Measurements from ENCODE around the gene HBP1. TPM values are rescaled to one million over a fixed set of nuclear protein-coding genes. Genes with fewer than 3 reads are reported as not detected.
"Not testable (repeated sequence)": the region's sequence is repeated elsewhere in the genome, so short reads cannot be mapped to it uniquely, and the experiment has no call there.

The HBP1 gene
- polyA plus RNA-seq, 1 donor, result 59.5 TPM

DNA sequence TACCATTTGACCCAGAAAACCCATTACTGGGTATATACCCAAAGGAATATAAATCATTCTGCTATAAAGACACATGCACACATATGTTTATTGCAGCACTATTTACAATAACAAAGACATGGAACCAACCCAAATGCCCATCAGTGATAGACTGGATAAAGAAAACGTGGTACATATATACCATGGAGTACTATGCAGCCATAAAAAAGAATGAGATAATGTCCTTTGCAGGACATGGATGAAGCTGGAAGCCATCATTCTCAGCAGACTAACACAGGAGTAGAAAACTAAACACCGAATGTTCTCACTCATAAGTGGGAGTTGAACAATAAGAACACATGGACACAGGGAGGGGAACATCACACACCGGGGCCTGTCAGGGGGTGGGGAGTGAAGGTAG lies 13.1 kb upstream of the HBP1 start:
- not testable (repeated sequence) for DNase-seq (ENCODE audit: low read depth)

DNA sequence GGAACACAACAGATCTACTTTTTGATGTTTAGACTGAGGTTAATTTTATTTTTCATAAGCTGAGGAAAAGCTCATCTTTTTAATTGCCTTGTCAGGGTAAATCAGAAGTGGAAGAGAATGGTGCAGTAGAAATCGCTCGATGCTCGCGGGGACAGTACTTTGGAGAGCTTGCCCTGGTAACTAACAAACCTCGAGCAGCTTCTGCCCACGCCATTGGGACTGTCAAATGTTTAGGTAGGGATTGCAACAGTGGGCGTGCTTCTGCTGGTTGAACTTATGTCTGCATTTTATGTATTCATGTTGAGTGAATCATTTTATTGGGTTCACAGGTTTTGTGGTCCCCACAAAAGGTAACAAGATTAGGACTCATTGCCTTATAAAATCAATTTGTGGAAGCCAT lies 11.7 kb upstream of the HBP1 start:
- no peak for DNase-seq (ENCODE audit: low read depth)

DNA sequence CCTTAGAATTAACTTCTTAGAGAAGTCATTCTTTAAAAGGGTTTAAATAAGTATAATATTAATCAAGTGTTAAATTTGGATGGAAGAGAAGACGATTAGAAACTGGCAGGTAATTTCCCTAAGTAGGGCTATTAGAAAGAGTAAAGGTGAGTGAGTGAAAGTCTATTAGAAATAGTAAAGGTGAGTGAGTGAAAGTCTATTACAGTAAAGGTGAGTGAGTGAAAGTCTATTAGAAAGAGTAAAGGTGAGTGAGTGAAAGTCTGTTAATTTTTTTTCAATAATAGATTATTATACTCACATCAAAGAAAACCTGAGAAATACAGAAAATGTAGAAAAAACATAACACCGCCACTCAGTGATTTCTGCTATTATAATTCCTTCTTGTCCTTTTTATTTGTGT lies 10.8 kb upstream of the HBP1 start:
- DNase-seq (ENCODE audit: low read depth), result no peak

DNA sequence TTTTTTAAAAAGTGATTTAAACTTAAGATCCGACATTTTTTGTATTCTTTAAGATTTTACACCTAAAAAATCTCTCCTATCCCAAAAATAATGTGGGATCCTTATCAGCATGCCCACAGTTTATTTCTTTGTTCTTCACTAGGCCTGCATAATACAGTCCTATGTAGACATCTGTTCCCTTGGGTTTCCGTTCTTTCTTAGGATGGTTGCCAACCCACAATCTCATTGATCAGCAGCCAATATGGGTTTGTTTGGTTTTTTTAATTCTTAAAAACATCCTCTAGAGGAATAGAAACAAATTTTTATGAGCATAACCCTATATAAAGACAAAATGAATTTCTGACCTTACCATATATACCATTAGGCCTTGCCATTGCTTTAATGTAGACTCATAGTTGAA lies 8.4 kb upstream of the HBP1 start:
- no peak for DNase-seq (ENCODE audit: low read depth)

DNA sequence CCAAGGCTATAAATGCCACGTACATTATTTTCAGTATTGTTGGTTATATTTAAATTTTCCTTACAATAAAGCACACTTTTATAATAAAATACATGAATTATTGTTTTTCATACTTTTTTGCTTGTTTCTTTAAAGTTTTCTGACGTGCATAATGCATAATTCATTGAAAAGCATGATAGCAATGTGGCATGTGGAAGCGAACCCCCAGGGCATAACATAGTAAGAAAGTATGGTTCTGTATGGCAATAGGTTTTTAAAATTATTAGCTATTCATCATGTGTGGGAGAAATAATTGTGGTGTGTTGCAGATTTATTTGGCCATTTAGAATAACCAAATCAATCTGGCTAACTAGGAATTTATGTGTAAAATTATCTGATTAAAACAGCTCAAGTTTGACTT lies 7.4 kb upstream of the HBP1 start:
- no peak for DNase-seq (ENCODE audit: low read depth)

DNA sequence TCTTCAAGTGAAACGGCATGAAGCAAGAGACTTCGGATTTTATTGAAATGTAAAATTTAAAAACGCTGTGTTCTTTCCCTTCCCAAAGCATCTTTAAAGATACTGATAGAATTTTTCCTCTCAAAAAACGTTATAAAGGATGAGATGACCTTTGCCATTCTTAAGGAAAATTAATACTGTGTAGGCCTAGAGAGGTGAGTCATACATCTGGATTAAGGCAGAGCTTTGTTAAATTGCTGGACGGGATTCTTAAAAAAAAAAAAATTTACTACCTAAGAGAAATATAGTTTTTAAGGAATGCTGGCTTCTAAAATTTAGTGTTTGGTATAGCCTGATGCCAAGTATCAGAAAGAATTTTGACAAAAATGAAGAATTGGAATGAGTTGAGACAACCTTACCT lies 6.3 kb upstream of the HBP1 start:
- no peak for DNase-seq (ENCODE audit: low read depth)

DNA sequence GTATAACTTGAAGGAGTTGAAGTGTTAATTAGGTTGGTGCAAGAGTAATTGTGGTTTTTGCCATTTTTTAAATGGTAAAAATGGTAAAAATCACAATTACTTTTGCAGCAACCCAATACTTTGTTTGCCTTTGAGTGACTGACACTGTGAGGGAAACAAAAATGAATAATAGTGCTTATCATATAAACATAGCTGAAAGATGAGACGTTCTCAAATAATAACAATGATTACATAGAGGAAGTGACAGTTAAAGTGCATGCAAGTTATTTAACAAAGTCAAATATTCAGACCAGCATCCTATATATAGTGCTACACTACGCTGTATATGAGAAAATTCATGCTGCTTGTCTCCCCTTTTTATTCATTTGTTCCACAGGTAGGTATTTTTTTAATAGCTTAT lies 4.7 kb upstream of the HBP1 start:
- no peak for DNase-seq (ENCODE audit: low read depth)

DNA sequence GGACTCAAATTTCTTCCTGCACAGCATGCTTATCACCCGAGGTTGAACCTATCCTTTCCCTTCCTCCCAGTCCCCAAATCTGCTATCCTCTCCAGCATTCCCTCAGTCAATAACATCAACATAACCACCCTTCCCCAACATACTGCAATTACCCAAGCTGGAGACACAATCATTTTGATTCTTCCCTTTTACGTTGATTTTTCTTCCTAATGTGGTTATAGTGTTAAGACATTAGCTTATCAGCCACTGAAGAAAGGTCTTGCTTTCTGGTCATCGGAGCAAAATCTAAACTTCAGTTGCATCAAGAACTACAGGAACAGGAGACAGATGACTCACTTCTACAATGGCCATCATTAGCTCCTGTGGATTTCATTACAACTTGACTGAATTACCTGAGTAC lies 3.5 kb upstream of the HBP1 start:
- no peak for DNase-seq (ENCODE audit: low read depth)

DNA sequence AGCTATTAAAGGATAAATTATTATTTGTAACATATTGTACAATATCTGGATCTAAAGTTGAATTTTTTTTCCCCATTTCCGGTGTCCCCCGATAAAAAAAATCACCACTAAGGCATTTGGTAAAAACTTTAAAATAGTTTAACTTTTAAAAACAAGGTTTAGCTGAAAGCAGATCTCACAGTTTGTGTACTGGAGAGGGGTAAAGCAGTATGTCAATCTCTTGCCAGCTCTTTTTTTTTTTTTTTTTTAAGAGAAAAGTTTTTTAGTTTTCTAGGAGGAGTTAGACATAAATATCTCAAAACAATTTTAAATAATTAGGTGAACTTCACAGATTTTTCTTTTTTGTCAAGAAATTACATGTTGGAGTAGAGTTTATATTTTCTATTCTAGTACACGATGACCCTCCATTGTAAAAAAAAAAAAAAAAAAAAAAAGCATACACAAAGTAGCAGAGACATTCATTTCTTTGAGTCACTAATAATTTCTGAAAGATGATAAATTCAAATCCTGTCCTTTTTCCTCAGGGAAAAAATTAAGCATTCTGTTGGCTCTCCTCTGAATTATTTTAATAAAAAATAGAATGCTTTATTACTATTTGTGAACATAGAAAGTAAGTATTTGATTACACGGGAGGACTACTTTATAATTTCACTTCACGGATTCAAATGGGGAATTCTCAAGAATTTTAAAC lies 1.9 kb upstream of the HBP1 start:
- DNase-seq (ENCODE audit: low read depth), result no peak

DNA sequence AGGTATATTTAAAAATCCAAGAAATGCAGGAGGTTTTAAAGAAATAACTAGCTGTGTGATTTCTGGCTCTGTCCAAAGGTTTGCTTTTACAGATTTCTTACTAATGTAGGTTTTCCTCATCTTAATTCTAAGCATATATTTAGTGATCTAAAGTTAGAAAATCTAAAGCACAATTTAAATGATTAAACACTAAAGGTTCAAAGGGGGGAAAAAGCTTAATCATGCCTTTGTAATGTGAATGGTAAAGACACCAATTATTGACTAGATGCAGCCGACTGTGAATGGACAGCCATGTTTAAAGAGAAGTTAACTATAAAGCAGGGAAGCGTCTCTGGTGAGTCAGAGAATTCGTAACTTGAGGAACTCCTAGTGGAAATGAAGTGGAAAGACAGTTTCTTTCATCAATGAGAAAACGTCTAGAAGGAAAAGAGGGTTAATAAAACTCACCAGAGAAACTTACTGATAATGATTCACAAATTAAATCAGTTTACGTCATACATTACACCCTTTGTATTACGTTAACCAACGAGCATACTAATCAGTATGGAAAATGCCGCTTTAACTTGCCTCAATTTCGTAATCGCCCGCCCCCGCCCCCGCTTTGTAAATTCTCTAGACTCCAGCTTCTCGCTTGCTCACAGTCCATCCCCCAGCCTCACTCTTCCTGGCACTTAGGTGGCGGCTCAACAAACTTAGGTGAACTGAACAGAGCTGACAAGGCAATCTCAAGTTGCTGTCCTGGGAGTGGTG lies 1.1 kb upstream of the HBP1 start:
- DNase-seq (ENCODE audit: low read depth), result peak; percentile 62

DNA sequence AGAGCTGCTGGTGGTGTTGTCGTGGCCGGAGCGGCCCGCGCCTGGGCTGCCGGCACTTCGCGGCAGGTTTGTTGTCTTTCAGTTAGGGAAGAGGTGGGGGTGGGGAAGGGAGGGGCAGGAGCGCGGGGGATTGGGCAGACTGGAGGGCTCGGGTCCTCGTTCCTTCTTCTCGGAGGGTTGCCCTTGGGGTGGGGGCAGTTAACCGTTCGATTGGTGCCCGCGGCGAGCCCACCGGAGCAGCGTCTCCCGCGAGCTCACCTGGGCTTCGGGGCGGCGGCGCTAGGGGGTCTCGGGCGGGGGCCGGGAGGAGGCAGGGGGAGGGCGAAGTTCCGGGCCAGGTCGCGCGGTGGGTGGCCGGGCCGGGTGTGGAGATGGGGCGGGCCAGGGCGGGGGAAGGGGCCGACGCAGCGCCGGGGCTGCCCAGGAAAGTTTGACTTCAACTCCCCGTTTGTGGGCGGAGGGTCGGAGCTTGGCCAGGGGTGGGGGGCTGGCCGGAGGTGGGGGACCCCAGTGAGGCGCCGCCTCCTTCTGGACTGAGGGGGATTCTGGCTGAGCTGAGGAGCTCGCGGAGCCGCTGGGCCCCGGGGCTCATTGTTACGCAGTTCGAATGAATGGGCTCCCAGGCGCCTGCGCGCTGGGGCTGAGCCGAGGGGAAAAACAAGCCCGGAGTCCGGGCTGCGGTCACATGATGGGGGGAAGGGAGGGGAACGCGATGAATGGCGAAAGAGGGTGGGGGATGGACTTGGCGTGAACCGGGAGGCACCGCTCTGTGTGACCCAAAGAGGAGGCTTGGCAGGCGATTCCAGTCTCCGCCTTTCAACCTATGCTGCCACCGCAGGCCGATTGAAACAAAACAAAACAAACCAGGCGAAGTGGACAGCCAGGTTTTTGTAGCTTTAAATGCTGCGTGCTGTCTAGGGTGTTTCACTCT lies 582 bp downstream of the HBP1 start:
- peak; percentile 94 for DNase-seq (ENCODE audit: low read depth)

DNA sequence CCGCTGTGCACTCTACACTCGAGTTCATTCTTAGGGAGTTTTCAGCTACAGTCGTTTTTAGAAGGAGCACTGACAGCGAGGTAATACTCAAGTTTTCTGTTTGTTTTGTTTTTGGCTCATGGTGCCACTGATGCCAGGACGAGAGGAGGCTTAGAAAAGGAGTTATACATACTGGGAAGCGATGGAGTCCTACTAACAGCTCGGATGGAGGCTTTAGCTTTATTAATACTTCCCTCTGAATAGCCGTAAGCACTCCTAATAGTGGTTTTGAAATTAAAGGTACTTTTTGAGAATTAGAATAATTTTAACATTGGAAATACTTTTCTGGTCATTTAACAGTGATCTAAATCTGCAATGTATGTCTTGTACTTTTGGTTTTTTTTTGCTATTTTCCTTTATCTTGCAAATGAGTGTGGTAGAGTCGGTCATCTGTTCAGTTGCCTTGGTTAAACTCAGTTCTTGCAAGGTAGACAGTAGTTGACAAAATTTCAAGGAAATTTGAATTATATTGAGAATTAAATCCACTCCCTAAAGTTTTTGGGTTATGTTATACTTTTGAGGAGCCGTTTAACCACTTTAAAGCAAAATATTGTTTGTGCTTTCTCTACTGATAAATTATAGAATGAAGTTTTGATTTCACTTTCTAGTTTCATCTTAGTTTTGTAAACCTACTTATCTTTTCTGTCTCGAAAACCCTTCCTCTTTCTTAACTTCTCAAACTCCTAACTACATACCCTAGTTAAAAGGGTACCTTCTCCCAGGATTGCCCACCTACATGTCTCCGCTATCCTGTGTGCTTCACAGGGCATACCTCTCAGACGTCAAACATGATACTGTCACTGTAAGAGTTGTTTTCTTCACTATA lies 1.5 kb downstream of the HBP1 start:
- no peak for DNase-seq (ENCODE audit: low read depth)

DNA sequence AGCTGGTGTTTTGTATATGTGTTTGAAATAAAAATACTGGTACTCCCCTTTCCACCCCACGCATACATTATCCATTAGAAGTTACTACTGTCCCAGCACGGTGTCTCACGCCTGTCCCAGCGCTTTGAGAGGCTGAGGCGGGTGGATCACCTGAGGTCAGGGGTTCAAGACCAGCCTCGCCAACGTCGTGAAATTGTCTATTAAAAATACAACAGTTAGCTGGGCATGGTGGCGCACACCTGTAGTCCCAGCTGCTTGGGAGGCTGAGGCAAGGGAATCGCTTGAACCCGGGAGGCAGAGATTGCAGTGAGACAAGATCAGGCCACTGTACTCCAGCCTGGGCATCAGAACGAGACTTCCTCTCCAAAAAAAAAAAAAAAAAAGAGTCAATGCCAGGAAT lies 2.7 kb downstream of the HBP1 start:
- DNase-seq (ENCODE audit: low read depth), result no peak

DNA sequence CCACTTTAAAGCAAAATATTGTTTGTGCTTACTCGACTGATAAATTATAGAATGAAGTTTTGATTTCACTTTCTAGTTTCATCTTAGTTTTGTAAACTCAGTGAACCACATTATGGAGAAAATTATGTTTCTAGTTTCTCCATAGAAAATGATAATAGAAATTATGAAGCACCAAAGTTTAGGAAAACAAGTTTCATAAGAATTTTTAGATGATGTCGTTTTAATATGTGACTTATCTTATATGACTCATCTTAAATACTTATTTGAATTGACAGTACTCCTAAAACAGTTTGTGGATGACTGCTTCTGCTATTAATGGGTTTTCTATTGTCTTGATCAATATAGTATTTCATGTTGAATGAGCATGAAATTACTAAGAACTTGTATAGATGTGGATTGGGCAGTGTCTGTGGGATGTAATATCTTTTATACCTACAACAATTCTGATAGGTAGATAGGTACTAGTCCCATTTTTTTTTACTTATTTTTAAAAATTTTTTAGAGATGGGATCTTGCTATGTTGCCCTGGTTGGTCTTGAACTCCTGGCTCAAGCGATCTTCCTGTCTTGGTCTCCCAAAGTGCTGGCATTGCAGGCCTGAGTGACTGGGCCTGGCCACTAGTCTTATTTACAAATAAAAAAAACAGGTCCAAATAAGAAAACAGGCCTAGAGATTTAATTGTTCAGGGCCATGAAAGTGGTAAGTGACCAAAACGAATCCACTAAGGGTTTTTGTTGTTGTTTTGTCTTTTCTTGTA lies 3.7 kb downstream of the HBP1 start:
- DNase-seq (ENCODE audit: low read depth), result no peak

DNA sequence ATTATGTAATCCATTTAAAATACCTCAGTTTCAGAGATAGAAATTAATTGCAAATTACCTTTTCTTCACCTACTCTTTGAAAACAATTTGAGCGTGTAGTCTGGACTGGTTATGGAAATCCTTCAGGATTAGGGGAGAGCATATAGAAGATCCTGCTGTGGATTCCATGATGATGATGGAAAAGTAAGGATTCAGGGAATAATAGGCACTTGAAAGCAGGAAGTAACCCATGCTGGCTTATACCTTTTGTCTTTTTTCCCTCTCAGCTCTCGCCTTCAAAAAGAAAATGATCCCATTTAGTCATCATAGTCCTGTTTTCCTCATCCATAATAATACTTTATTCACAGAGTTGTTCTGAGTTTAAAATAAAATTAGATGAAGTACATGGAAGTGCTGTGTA lies 4.4 kb downstream of the HBP1 start:
- DNase-seq (ENCODE audit: low read depth), result no peak

DNA sequence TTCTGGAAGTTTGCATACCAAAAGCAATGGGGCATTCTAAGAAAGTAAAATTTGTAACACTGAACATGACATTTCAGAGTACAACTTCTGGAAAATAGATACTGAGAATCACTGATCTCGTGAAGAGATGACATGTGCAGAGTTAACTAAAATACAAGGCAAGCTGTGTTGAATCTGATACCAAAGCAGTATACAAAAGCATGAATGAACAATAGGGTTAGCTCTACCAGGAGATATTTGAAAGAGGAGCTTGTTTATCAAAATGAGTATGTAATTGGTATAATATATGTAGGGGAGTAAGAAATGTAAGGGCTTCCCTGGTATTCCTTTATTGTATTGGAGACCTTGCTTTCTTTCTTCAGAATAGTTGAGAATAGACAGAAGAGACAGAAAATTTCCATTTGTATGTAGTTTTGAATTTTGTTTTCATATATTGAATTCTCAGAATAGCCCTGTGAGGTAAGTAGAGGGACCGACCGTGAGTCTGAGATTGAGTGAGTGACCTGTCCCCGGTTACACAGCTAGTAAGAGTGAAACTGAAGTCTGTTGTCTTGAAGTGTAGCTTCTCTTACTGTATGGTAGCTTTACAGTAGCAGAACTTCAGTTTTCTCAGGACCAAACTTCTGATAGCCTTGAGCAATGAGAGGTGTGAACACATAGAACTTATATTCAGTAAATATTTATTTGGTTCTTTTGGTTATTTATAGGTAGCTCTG lies 5.0 kb downstream of the HBP1 start:
- DNase-seq (ENCODE audit: low read depth), result no peak

DNA sequence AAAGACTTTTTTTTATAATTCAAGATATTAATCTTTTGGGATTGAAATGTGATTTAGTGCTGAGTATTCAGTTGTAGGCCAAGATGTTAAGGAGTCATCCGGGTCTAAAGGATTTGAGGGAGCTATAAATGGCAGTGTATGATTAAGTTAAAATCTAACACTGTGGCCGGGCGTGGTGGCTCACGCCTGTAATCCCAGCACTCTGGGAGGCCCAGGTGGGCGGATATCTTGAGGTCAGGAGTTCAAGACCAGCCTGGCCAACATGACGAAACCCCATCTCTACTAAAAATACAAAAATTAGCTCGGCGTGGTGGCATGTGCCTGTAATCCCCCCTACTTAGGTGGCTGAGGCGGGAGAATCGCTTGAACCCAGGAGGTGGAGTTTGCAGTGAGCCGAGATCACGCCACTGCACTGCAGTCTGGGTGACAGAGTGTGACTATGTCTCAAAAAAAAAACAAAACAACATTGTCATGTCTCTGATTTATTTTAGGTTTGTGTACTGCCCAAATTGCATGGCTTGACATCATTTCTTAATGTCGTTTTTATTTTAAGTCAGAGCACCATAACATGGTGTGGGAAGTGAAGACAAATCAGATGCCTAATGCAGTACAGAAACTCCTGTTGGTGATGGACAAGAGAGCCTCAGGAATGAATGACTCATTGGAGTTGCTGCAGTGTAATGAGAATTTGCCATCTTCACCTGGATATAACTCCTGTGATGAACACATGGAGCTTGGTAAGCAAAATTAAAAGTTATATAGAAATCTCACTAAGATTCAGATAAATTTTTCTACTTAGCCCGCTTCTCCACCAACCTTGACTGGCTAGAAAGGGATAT lies 10.7 kb downstream of the HBP1 start:
- no peak for DNase-seq (ENCODE audit: low read depth)

DNA sequence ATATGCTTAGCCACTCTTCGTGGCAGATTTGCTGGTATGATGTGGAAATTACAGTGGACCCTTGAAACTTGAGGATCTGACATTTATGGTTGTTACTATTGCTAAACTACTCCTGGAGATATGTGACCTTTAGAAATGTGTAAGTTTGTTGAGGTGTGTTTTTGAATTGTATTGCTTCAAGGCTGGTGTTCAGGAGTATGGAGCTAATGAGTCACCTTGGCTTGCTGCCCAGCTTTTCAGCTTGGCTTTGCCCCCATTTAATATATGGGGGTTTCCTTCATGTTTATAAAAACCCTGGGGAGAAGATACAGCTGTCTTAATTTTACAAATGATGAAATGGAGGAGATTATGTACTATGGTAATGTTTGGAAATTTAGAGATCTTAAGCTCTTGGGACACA lies 11.6 kb downstream of the HBP1 start:
- DNase-seq (ENCODE audit: low read depth), result no peak

DNA sequence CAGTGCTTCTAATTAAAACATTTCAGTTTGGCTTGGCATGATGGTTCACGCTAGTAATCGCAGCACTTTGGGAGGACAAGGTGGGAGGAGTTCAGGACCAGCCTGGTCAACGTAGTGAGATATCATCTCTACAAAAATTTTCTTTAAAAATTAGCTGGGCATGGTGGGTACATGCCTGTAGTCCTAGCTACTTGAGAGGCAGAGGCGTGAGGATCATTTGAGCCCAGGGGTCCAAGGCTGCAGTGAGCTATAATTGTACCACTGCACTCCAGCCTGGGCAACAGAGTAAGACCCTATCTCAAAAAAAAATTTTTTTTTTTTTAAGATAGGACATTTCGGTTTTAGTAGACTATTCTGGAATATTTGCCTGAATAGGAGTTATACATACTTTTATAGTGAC lies 12.4 kb downstream of the HBP1 start:
- no peak for DNase-seq (ENCODE audit: low read depth)
